ENCODE data around the gene RB1. TPM values are rescaled to one million over a fixed set of nuclear protein-coding genes. Genes with fewer than 3 reads are reported as not detected.

Gene RB1
- total RNA-seq, 1 experiment from 2014 or later = 57.1 TPM

DNA sequence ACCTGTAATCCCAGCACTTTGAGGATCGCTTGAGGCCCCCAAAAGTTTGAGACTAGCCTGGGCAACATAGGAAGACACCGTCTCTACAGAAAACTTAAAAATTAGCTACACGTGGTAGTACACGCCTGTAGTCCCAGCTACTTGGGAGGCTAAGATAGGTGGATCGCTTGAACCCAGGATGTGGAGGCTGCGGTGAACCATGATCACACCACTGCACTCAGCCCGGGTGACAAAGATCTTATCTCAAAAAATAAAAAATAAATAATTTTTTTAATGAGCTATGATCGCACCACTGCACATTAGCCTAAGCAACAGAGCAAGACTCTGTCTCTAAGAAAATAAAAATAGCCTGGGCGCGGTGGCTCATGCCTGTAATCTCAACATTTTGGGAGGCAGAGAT is 222.7 kb downstream of the RB1 start:
- intact Hi-C loops (cut with micrococcal nuclease; ENCODE audit: unreplicated experiment) = no loop called here
- Histone ChIP-seq H3K4me3 (ENCODE audit: low read depth, low read length, poor library complexity, severe bottlenecking) (no peak overlapping the region), H3K4me1 (ENCODE audit: insufficient read depth, low read length, poor library complexity, severe bottlenecking) (peaks cover 15% of the 10 kb centered on the region), H3K27ac (ENCODE audit: low read depth, low read length, poor library complexity, severe bottlenecking) (no peak overlapping the region), H3K36me3 (ENCODE audit: insufficient read depth, low read length, poor library complexity, severe bottlenecking) (no peaks in the 10 kb centered on the region), H3K9me3 (ENCODE audit: low read depth, low read length, poor library complexity, severe bottlenecking) (no peaks in the 10 kb centered on the region), H3K27me3 (replicated peaks; ENCODE audit: insufficient read depth, low read depth, low read length, poor library complexity) (no peaks in the 10 kb centered on the region)
- ChIA-PET POLR2A (ENCODE audit: low non-redundant PET) (no interaction called here), CTCF (no interaction called here)
- no peak for DNase-seq (ENCODE audit: low spot score)
- TF ChIP-seq, protein P1, sequence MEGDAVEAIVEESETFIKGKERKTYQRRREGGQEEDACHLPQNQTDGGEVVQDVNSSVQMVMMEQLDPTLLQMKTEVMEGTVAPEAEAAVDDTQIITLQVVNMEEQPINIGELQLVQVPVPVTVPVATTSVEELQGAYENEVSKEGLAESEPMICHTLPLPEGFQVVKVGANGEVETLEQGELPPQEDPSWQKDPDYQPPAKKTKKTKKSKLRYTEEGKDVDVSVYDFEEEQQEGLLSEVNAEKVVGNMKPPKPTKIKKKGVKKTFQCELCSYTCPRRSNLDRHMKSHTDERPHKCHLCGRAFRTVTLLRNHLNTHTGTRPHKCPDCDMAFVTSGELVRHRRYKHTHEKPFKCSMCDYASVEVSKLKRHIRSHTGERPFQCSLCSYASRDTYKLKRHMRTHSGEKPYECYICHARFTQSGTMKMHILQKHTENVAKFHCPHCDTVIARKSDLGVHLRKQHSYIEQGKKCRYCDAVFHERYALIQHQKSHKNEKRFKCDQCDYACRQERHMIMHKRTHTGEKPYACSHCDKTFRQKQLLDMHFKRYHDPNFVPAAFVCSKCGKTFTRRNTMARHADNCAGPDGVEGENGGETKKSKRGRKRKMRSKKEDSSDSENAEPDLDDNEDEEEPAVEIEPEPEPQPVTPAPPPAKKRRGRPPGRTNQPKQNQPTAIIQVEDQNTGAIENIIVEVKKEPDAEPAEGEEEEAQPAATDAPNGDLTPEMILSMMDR (conservative IDR thresholded peaks at IDR 0.05; ENCODE audit: low read depth, low read length) = no peak
- no peak for TF ChIP-seq EZH2 (IDR thresholded peaks at IDR 0.05; ENCODE audit: borderline replicate concordance, low read depth, low read length, poor library complexity, severe bottlenecking)
- no TSS peak for BruUV-seq (replicated peaks)

DNA sequence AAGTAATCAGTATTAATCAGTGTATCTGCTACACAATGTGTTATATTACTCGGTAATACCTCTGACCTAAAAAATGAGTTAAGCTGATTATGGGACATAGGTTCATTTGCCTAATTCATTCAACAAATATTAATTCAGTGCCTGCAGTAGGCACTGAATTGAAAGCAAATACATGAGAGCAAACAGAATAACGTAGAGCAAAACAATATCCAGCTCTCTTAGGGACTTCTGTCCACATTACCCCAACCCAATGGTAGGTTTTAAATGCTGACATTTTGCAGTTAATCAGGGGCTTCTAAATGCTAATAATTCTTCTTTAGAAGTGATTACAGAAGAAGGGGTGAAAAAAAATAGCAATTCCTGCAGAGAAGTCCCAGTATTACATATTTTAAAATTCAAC is 224.4 kb downstream of the RB1 start:
- Histone ChIP-seq H3K4me3 (ENCODE audit: low read depth, low read length, poor library complexity, severe bottlenecking) (no peak overlapping the region), H3K36me3 (ENCODE audit: insufficient read depth, low read length, poor library complexity, severe bottlenecking) (no peaks in the 10 kb centered on the region), H3K27me3 (replicated peaks; ENCODE audit: insufficient read depth, low read depth, low read length, poor library complexity) (no peaks in the 10 kb centered on the region), H3K27ac (ENCODE audit: low read depth, low read length, poor library complexity, severe bottlenecking) (no peak overlapping the region), H3K4me1 (ENCODE audit: insufficient read depth, low read length, poor library complexity, severe bottlenecking) (peaks cover 15% of the 10 kb centered on the region), H3K9me3 (ENCODE audit: low read depth, low read length, poor library complexity, severe bottlenecking) (no peaks in the 10 kb centered on the region)
- ChIA-PET CTCF (no interaction called here), POLR2A (ENCODE audit: low non-redundant PET) (no interaction called here)
- intact Hi-C loops (cut with micrococcal nuclease; ENCODE audit: unreplicated experiment) = no loop called here
- no peak for TF ChIP-seq EZH2 (IDR thresholded peaks at IDR 0.05; ENCODE audit: borderline replicate concordance, low read depth, low read length, poor library complexity, severe bottlenecking)
- TF ChIP-seq, protein P1 (conservative IDR thresholded peaks at IDR 0.05; ENCODE audit: low read depth, low read length) = no peak
- no peak for DNase-seq (ENCODE audit: low spot score)
- no TSS peak for BruUV-seq (replicated peaks)

DNA sequence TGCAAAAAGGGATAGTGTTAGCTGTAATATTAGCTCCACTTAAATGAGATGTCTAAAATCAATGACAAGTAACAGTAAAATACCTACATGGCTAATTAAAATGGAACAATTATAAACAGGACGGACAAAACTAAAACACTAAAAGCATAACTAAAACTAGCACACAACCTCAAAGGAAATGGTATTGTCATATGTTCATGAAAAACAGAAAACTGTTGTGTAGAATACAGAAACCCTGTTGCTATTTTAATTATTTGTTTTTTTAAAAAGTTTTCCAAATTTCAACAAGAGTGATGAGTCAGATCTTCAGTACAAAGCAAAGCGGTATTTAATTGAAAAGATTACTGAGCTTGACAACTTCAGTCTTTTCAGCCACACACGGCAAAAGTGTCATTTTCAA is 225.2 kb downstream of the RB1 start:
- POLR2A ChIA-PET (ENCODE audit: low non-redundant PET) = no interaction called here
- H3K27ac ChIP-seq (ENCODE audit: low read depth, low read length, poor library complexity, severe bottlenecking) = no peak overlapping the region
- no peaks in the 10 kb centered on the region for H3K9me3 ChIP-seq (ENCODE audit: low read depth, low read length, poor library complexity, severe bottlenecking)
- H3K4me1 ChIP-seq (ENCODE audit: insufficient read depth, low read length, poor library complexity, severe bottlenecking) = peaks cover 21% of the 10 kb centered on the region
- DNase-seq (ENCODE audit: low spot score) = no peak
- TF ChIP-seq, protein P1 (conservative IDR thresholded peaks at IDR 0.05; ENCODE audit: low read depth, low read length) = no peak
- TF ChIP-seq EZH2 (IDR thresholded peaks at IDR 0.05; ENCODE audit: borderline replicate concordance, low read depth, low read length, poor library complexity, severe bottlenecking) = no peak
- intact Hi-C loops (cut with micrococcal nuclease; ENCODE audit: unreplicated experiment) = no loop called here
- CTCF ChIA-PET = no interaction called here
- H3K36me3 ChIP-seq (ENCODE audit: insufficient read depth, low read length, poor library complexity, severe bottlenecking) = no peaks in the 10 kb centered on the region
- H3K27me3 ChIP-seq (replicated peaks; ENCODE audit: insufficient read depth, low read depth, low read length, poor library complexity) = no peaks in the 10 kb centered on the region
- H3K4me3 ChIP-seq (ENCODE audit: low read depth, low read length, poor library complexity, severe bottlenecking) = no peak overlapping the region
- BruUV-seq (replicated peaks) = no TSS peak

Measured in A673 (cell line).